K562 (cell line): ENCODE data around the gene DBNDD1. TPM values are rescaled to one million over a fixed set of nuclear protein-coding genes. Genes with fewer than 3 reads are reported as not detected.

Source experiments
- ATAC-seq: fragments of 200-7000 bp; cut with Tn5 transposase; 3 replicates; pipeline ENCODE4 v1.9.1; 2020; ENCODE audit warnings: moderate library complexity
- BruUV-seq: library from RNA; stranded (reverse); fragments of 400-500 nt; replicated peaks from 2 replicates; lab custom pipeline; 2021; lab: Mats Ljungman, UMichigan
- CTCF ChIA-PET: fragments of 300-600 bp; formaldehyde crosslinking; extraction: SDS; loops from one replicate; lab custom pipeline; 2021; ENCODE audit warnings: low intra/inter-chr PET ratio; lab: Yijun Ruan, JAX
- POLR2A ChIA-PET: fragments of 300-600, 350-650 bp; sonication (Branson Sonifier 250); formaldehyde crosslinking; extraction: SDS; loops from one replicate; lab custom pipeline; 2021; ENCODE audit warnings: antibody characterized with exemption, inconsistent platforms; lab: Yijun Ruan, JAX
- DNase-seq, 4 experiments: peaks; one replicate each; pipeline versions ENCODE4 v3.0.0 to v3.0.0-alpha.2; 2011 to 2018; ENCODE audit warnings: low spot score in 3 of 4, mixed read lengths in 3 of 4; ENCODE audit errors: extremely low read depth in 1 of 4
- FAIRE-seq: peaks from 2 replicates; lab custom pipeline; 2011; peaks lifted over from hg19 to GRCh38; lab: Jason Lieb, UNC
- H2AFZ ChIP-seq: 2 replicates; pipeline ENCODE4 v1.6.0; 2011; ENCODE audit warnings: low read depth, low read length, control low read depth, inconsistent platforms
- H3K27ac ChIP-seq: fragments of 200-600 bp; 3 replicates; pipeline ENCODE4 v1.8.0; 2011; ENCODE audit warnings: low read depth, mild to moderate bottlenecking, control low read depth, inconsistent platforms, low read length, moderate library complexity, mixed read lengths; ENCODE audit errors: extremely low read depth
- H3K27me3 ChIP-seq, 2 experiments: fragments of 300-600 bp in 1 of 2; 2 replicates in 1 of 2; 3 replicates in 1 of 2; pipeline versions ENCODE4 v1.6.0 to v1.8.0; 2011; ENCODE audit warnings: inconsistent platforms in 2 of 2, low read length in 2 of 2, mild to moderate bottlenecking in 1 of 2, mixed read lengths in 1 of 2, moderate library complexity in 1 of 2; ENCODE audit not compliant: control insufficient read depth in 2 of 2, insufficient read depth in 2 of 2
- H3K36me3 ChIP-seq: fragments of 300-600 bp; 3 replicates; pipeline ENCODE4 v1.8.0; 2011; ENCODE audit warnings: mild to moderate bottlenecking, low read length, inconsistent platforms; ENCODE audit not compliant: control insufficient read depth, insufficient read depth
- H3K4me1 ChIP-seq, 2 experiments: fragments of 200-600 bp in 1 of 2; replicated peaks in 1 of 2; 2 replicates in 1 of 2; 3 replicates in 1 of 2; pipeline versions ENCODE4 v1.5.1 to v1.8.0; 2011; ENCODE audit warnings: inconsistent platforms in 2 of 2, low read length in 2 of 2, mild to moderate bottlenecking in 1 of 2, mixed read lengths in 1 of 2, moderate library complexity in 1 of 2; ENCODE audit not compliant: control insufficient read depth in 2 of 2, insufficient read depth in 2 of 2
- H3K4me2 ChIP-seq: 2 replicates; pipeline ENCODE4 v1.6.1; 2011; ENCODE audit warnings: low read length, control low read depth, inconsistent platforms, mixed read lengths; ENCODE audit not compliant: insufficient read depth
- H3K4me3 ChIP-seq: fragments of 200-600 bp; sonication (generic), shearing (Covaris generic); 2 replicates; pipeline ENCODE4 v1.5.1; 2016; ENCODE audit warnings: control low read depth, inconsistent platforms
- H3K79me2 ChIP-seq: fragments of 200-600 bp; 3 replicates; pipeline ENCODE4 v1.8.0; 2011; ENCODE audit warnings: low read length, inconsistent platforms; ENCODE audit not compliant: control insufficient read depth, insufficient read depth
- H3K9ac ChIP-seq, 2 experiments: 2 replicates each; pipeline versions ENCODE4 v1.6.0 to v1.6.1; 2011; ENCODE audit warnings: low read depth in 2 of 2, low read length in 2 of 2, control low read depth in 1 of 2, inconsistent platforms in 1 of 2, mild to moderate bottlenecking in 1 of 2, mixed read lengths in 1 of 2; ENCODE audit not compliant: insufficient read depth in 1 of 2
- H3K9me1 ChIP-seq: one replicate; pipeline ENCODE4 v1.6.0; 2011; ENCODE audit warnings: inconsistent platforms, mild to moderate bottlenecking, low read length, moderate library complexity; ENCODE audit not compliant: control insufficient read depth, insufficient read depth
- H3K9me3 ChIP-seq: replicated peaks from 2 replicates; pipeline ENCODE4 v1.5.1; 2011; ENCODE audit warnings: low read depth, low read length, inconsistent platforms; ENCODE audit not compliant: control insufficient read depth, insufficient read depth
- H4K20me1 ChIP-seq: replicated peaks from 2 replicates; pipeline ENCODE4 v1.6.1; 2011; ENCODE audit warnings: low read length, inconsistent platforms, mixed read lengths; ENCODE audit not compliant: control insufficient read depth, insufficient read depth
- EP300 ChIP-seq: IDR thresholded peaks from 2 replicates; pipeline ENCODE4 v1.6.1; 2012; ENCODE audit warnings: low read length, improper control_type of control experiment
- KAT2B ChIP-seq: IDR thresholded peaks from one replicate; pipeline ENCODE4 v1.6.1; 2012; ENCODE audit warnings: low read depth, mild to moderate bottlenecking, control low read depth, inconsistent platforms, low read length, moderate library complexity
- LARP7 ChIP-seq: fragments of 450-650 bp; IDR thresholded peaks from 2 replicates; pipeline ENCODE4 v1.6.1; 2016
- MED1 ChIP-seq: sonication (generic); formaldehyde crosslinking; IDR thresholded peaks from 2 replicates; pipeline ENCODE4 v1.8.1; 2023; ENCODE audit warnings: missing genetic modification reagents, borderline replicate concordance
- POLR2G ChIP-seq: fragments of 200-400 bp; formaldehyde crosslinking; IDR thresholded peaks from 2 replicates; pipeline ENCODE4 v1.6.1; 2017; ENCODE audit warnings: low read depth, mild to moderate bottlenecking, antibody characterized with exemption, low read length, moderate library complexity
- ZEB2 ChIP-seq: fragments of 450-650 bp; IDR thresholded peaks from 2 replicates; pipeline ENCODE4 v1.6.1; 2016
- ZKSCAN8 ChIP-seq: fragments of 200-800 bp; sonication (Bioruptor generic); IDR thresholded peaks from 2 replicates; pipeline ENCODE4 v1.6.1; 2016; ENCODE audit warnings: missing genetic modification characterization, missing compliant biosample characterization
- ZNF780A ChIP-seq: fragments of 250-450 bp; sonication (Bioruptor Pico); IDR thresholded peaks from 2 replicates; pipeline ENCODE4 v1.5.0; 2021; ENCODE audit warnings: mild to moderate bottlenecking
- WGBS: fragments of 100-300 bp; shearing (Covaris generic); methylation state at CpG from one replicate; pipeline ENCODE4 v1.1.6; 2016; ENCODE audit warnings: low coverage, mixed read lengths; ENCODE audit not compliant: insufficient coverage; ENCODE audit errors: missing lambda C conversion rate; 5-methylcytosine and 5-hydroxymethylcytosine counted together
- in situ Hi-C: fragments of 300-500 bp; cut with MboI; formaldehyde crosslinking; loops from 4 replicates; pipeline ENCODE4 v1.15.0; 2018; ENCODE audit warnings: inconsistent platforms, mixed read lengths
- intact Hi-C: fragments of 100-400 bp; cut with micrococcal nuclease; formaldehyde crosslinking; loops from 2 replicates; pipeline ENCODE4 v1.14.2; 2022
- polyA plus RNA-seq, 8 experiments: library from polyadenylated mRNA; depleted of rRNA in 4 of 8; stranded (reverse) in 5 of 8; unstranded in 3 of 8; fragments of >200 nt; fragmentation: Nextera tagmentation in 2 of 8; fragmentation: Illumina TruSeq in 1 of 8; extraction: Ambion mirVana in 2 of 8; extraction: Trizol in 1 of 8; gene quantifications; 2 replicates each; pipeline versions ENCODE4 v1.2.1 to v1.2.3, GENCODE V29; 2011 to 2014; ENCODE audit warnings: inconsistent platforms in 1 of 8, missing spikeins in 1 of 8
- total RNA-seq, 7 experiments: library from RNA; depleted of rRNA in 6 of 7; stranded (reverse); fragments of >200 nt in 6 of 7; fragmentation: Illumina TruSeq in 2 of 7; extraction: Trizol in 2 of 7; gene quantifications; 2 replicates each; pipeline versions ENCODE4 v1.2.1 to v1.2.3, GENCODE V29; 2011 to 2021; ENCODE audit warnings: low replicate concordance in 1 of 7
- TF ChIP-seq, protein P1 (sequence below): fragments of 450-650 bp; IDR thresholded peaks from 2 replicates; pipeline ENCODE4 v1.6.1; 2016; ENCODE audit warnings: mild to moderate bottlenecking
- TF ChIP-seq, protein P2 (sequence below): IDR thresholded peaks from 2 replicates; pipeline ENCODE4 v1.6.1; 2011; ENCODE audit warnings: borderline replicate concordance, low read depth, mild to moderate bottlenecking, moderate library complexity, low read length; ENCODE audit not compliant: insufficient read depth, poor library complexity, severe bottlenecking

Gene DBNDD1
- total and polyA plus RNA-seq, 9 of the 15 experiments (the other 6 are each of a cell fraction or from before 2014, with no cell fraction given) = 0.55 to 13.0 (median 5.8) TPM

DNA sequence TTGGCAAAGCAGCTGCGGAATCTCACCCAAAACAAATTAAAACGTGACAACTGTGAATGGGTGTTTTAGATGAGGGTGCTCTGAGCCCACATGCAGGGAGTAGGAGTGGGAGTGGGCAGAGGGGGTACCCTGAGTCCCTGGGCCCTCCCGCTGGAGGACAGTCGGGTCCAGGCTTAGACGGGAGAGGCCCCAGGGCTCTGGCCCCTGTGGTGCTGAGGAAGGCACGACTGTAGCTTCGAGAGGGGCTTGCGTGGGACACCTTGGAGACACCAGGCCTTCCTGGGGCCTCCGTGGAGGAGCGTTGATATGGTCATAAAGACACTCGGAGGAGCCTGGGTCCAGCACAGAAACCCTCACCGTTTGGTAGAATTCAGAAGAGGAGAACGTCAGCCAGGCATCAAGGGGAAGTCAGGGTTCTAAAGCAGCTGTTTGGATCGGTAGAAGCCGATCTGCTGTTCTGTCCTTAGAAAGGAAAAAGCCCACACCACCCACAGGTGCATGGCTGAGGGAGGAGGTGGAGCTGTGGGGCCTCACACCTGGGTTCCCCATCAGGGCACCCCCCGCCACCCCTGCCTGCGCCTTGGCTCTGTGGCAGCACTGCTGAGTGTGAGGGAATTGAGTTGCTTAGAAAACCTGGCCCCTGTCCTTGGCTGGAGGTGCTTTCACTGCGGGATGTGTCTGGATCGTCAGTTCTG is 18.4 kb downstream of the DBNDD1 start:
- BruUV-seq = no TSS peak
- Histone ChIP-seq H3K9me3 (peaks cover 12% of the 10 kb centered on the region), H3K27ac (no peak overlapping the region), H3K9me1 (no peaks in the 10 kb centered on the region), H3K36me3 (peaks cover 26% of the 10 kb centered on the region), H3K4me2 (no peak overlapping the region), H3K4me3 (no peak overlapping the region), H3K79me2 (no peaks in the 10 kb centered on the region), H3K4me1 (peaks cover 0 to 27% of the 10 kb centered on the region in 2 experiments; a peak in 3 of 5 replicates), H4K20me1 (peaks cover under 1% of the 10 kb centered on the region; the same call in 1 of the 2 replicates), H2AFZ (no peak overlapping the region)
- in situ Hi-C loops = no loop called here
- no peak for FAIRE-seq
- ChIA-PET CTCF (no interaction called here), POLR2A (interaction anchor here (0.6 to 1.4 kb wide), 2 partner anchors 19 to 297 kb away, joined by 3 to 4 read pairs; no protein-coding TSS in a partner anchor)
- TF ChIP-seq, protein P1, sequence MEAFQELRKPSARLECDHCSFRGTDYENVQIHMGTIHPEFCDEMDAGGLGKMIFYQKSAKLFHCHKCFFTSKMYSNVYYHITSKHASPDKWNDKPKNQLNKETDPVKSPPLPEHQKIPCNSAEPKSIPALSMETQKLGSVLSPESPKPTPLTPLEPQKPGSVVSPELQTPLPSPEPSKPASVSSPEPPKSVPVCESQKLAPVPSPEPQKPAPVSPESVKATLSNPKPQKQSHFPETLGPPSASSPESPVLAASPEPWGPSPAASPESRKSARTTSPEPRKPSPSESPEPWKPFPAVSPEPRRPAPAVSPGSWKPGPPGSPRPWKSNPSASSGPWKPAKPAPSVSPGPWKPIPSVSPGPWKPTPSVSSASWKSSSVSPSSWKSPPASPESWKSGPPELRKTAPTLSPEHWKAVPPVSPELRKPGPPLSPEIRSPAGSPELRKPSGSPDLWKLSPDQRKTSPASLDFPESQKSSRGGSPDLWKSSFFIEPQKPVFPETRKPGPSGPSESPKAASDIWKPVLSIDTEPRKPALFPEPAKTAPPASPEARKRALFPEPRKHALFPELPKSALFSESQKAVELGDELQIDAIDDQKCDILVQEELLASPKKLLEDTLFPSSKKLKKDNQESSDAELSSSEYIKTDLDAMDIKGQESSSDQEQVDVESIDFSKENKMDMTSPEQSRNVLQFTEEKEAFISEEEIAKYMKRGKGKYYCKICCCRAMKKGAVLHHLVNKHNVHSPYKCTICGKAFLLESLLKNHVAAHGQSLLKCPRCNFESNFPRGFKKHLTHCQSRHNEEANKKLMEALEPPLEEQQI = no peak
- TF ChIP-seq MED1 (CRISPR knock-in tag) = no peak
- TF ChIP-seq EP300 = no peak
- TF ChIP-seq LARP7 = no peak
- TF ChIP-seq KAT2B = no peak
- no peak for TF ChIP-seq POLR2G
- no peak for TF ChIP-seq ZKSCAN8 (CRISPR knock-in tag)
- TF ChIP-seq ZNF780A (CRISPR knock-in tag) = no peak
- no peak for TF ChIP-seq ZEB2
- TF ChIP-seq, protein P2, sequence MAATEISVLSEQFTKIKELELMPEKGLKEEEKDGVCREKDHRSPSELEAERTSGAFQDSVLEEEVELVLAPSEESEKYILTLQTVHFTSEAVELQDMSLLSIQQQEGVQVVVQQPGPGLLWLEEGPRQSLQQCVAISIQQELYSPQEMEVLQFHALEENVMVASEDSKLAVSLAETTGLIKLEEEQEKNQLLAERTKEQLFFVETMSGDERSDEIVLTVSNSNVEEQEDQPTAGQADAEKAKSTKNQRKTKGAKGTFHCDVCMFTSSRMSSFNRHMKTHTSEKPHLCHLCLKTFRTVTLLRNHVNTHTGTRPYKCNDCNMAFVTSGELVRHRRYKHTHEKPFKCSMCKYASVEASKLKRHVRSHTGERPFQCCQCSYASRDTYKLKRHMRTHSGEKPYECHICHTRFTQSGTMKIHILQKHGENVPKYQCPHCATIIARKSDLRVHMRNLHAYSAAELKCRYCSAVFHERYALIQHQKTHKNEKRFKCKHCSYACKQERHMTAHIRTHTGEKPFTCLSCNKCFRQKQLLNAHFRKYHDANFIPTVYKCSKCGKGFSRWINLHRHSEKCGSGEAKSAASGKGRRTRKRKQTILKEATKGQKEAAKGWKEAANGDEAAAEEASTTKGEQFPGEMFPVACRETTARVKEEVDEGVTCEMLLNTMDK = no peak
- TF ChIP-seq, all 486 proteins: peak for 0
- DNase-seq (no peak), ATAC-seq (no peak)
- intact Hi-C loops = no loop called here
- Histone ChIP-seq H3K27me3 (no peaks in the 10 kb centered on the region), H3K9ac (0 out of 4 replicates have a peak overlapping the region, but pooled peaks of 1 of the 2 experiments have one; percentile 48)
- 65% methylated on average over 19 of the region's 19 CpGs for WGBS
